GM21367 (cell line): ENCODE data around the gene DIAPH3.
A peak's percentile ranks its signal among the peaks of the same experiment; 100 is the strongest.

ENCODE experiments used
- ATAC-seq: cut with Tn5 transposase; IDR thresholded peaks from one replicate; pipeline ENCODE4 v1.9.1; 2021; ENCODE audit not compliant: unreplicated experiment

DIAPH3 gene

DNA sequence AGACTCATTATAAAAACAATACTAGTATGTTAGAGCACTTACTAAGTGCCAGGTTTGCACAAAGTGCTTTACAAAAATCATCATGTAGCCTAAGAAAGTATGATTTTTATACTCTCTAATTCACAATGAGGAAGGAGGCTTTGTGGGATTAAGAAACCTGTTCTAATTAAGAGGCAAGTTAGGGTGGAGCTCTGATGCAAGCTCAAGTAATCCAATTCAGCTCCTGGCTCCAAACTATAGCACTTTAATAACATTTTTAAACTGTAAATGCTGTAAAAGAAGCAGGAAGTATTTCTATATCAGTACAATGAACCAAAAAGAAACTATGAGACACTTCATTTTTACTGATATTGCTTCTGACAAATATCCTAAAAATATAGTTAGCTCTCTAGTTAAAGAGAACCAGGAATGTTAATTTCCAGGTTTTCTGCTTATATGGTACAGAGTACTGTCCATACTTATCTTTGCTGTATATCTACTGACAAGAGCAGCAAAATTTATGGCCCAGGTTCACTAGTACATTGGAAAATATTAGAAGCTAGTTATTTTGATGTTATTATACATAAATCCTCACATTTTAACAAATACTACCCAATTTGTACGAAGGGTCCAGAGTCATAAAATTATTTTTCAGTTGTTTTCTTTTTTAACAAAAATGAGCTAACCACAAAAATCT lies 482.0 kb downstream of the DIAPH3 start:
- ATAC-seq, result no peak

DNA sequence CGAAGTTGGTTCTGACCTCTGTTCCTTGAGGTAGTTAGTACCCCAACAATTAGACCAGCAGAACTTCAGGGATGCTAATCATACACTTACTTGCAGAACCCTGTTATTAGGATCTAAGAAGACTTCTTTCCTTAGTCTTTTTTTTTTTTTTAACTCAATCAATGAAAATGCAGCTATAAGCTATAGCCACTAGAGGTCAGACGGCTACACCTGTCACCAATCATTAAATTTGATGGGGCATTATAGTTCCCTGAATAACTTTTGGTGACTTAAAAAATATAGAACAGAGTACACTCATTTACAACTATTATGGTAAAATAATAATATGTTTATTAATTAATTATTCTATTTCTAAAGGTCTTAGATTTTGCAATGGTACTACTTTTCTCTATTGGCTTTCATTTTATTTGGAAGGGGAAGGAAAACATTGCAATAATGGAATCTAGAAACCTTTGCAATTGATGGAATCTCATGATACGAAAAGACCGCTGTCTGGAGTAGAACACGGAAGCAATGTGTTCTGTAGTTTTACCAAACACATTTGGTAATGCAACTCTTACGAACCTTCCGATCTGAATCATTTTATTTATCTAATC lies 483.2 kb downstream of the DIAPH3 start:
- peak; percentile 56 for ATAC-seq

DNA sequence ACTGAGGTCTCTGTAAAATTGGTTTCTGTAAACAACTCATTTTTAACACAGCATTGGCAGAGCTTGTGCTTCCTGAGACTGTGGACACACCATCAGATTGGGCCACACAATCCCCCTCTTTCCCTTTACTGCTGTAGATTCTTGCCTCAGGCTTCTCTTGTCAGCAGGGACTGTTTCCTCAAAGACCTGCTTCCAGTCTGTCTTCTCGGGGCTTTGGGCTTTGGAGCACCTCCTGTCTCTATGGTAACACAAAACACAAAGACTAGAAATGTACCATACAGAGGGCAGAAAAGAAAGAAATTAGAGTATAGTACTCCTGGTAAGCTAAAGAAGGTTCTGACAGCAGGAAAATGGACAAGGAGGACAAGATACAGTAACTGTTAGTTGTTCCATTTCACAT lies 484.5 kb downstream of the DIAPH3 start:
- ATAC-seq, result no peak

DNA sequence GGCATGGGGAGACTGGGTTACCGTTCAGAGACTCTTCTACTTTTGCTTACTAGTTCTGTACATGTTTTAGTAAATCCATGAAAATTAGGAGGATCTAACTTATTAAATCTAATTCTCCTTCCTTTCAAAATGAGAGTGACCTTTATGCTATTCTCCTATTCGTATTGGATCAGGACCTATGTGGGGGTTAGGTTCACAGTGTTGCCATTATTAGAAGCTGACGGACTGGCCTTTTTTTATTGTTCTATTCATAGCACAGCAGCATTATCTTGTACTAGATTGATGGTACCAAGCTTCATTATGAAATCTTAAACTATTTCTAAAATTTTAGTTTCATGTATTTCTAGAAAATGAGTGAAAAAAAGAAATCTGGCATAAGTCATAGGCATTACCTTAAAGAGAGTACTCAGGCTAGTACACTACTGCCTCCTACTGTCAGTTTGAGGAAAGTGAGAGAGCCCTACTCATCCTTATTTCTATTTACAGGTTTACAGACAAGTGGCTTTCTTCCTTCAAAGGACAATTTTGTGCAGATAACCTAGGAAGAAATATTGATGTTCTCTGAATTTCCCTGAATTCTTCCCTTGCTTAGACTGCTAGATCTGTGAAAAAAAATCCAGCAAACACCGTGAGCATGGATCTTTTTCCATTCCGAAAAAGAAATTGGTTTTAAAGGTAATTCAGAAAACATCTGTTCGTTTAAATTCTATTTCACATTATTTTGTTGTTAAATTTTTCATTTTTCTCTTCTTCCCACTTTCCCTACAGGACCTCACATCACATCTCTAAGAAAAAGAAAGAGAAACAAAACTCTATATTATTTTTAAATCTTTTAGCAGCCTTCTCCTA lies 485.5 kb downstream of the DIAPH3 start:
- peak; percentile 64 for ATAC-seq

DNA sequence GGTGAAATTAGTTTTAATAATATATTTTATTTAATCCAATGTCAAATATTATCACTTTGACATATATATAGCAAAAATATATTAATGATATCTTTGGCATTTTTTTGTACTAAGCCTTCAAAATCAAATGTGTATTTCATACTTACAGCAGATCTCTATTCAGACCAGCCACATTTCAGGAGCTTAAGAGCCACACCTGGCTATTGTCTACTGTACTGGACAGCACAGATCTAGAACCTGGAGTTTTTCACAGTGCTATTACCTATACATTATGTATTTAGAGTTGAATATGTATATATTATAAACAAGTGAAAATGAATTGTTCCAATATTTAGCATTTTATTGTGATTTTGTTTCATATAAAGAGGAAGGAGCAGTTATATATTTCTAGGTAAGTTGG lies 486.3 kb downstream of the DIAPH3 start:
- no peak for ATAC-seq

DNA sequence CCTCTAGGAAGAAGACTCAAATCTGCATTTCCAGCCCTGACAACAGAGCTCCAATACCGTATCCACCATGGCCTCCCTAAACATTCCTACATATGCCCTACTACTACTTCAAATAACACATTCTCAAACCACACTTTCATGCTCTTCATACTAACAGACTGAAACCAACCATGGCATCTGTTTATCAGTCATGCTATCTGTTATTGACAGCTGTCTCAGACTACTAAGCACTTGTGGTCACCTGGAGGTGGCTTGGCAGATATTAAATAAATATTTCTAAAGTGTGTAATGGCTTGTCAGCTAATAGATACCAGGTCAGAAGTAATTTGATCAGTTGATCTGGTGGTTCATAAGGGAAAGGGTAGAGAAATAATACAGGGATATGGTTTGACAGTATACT lies 489.1 kb downstream of the DIAPH3 start:
- no peak for ATAC-seq

DNA sequence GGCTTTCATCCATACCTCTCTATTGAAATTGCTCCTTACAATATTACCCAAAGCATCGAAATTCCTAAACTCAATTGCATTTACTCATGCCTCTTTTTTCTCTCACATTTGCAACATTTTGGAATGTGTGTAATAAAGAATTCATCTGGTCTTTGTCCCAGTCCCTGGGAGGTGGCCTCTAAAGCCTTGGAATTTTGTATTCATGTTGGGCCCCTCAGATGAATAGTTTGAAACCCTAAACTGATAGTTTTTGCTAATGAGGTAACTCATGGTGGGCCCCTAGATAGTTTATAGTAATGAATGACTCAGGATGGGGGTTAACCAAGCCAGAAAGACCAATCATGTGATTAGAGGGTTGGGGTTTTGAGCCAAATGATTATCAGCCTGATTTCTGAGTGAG lies 490.4 kb downstream of the DIAPH3 start:
- no peak for ATAC-seq

DNA sequence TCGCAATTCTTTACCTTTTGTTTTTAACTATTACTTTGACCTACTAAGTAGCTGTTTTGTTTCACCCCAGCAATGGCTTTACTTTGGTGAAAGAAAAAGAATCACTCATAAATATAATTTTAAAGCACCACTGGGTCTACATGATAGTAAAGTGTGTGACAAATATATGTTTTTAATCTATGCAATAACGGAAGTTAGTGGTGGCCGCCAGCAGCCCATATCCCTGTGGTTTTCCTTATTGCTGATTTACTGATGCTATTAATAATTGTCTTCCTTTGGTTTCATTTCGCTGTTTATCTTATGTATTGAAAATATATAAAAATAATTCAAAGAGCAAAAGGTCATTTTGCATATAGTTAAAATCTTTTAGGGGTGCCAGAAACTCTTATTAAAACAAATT lies 491.3 kb downstream of the DIAPH3 start:
- ATAC-seq, result no peak

DNA sequence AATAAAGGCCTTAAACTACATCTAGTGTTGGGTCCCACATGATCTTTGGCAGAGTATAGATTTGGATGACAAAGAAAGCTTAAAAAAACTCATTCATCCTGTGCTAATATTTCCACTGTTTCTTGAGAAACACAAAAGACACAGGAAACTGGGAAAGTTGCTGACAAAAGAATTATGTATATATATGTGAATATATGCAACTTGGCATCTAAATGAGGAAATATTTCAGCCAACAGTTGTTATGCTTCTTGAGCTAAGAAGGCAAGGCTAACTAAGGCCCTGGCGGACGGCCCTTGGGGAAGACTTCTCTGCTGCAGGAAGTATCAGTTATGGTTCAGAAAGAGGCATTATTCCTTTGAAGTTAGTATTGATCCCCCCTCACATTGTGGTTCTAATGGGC lies 491.8 kb downstream of the DIAPH3 start:
- no peak for ATAC-seq

DNA sequence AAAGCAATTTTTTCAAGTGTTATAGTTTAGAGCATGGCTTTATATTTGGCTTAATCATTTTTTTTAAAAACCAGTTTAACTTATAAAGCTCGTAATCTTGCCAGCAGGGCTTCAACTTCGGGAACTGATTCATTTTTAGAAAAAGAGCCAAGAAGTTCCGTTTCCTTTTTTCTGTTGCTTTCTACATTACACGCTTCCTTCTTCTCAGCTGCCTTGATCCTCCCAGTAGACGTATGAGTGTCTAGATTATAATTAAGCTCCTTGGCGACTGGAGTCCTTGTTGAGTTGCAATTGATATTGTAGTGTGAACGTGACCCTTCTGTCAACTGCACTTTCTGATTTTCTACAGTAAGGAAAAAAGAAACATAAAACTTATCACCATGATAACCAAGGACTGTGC lies 497.2 kb downstream of the DIAPH3 start:
- ATAC-seq, result no peak

DNA sequence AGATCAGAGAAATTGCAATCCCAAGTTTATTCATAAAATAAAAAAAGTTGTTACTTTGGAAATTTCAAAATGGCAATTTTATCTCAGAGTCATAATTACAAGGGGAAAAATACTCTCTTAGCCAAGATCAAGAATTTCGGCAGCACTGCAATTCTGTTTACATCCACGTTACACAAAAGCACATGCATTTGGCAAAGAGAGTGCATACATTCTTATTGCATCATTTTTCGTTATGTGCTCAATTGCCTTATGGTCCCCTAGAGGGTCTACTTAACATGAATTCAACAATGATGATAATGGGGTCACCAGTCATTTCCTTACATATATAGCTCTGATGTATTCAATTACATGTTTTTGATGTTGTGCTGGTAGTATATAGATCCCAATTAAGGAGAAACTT lies 498.0 kb downstream of the DIAPH3 start:
- ATAC-seq, result no peak

DNA sequence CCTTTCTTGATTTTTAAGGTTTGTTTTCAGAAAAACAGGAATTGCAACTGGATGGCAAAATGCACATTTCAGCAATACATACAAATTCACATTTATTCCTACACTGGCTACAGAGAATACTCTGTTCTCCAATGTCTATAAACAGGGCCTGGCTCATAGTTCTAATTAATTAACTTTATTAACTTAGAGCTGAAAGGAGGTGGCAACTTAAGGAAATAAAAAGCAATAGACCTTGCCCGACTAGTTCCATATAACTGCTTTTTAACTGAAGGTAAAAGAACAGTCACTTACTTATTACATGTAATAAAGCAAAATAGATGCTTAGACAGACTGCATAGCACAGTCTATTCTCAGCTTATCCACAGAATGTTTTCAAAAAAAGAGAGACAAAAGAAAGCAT lies 498.5 kb downstream of the DIAPH3 start:
- ATAC-seq, result no peak

DNA sequence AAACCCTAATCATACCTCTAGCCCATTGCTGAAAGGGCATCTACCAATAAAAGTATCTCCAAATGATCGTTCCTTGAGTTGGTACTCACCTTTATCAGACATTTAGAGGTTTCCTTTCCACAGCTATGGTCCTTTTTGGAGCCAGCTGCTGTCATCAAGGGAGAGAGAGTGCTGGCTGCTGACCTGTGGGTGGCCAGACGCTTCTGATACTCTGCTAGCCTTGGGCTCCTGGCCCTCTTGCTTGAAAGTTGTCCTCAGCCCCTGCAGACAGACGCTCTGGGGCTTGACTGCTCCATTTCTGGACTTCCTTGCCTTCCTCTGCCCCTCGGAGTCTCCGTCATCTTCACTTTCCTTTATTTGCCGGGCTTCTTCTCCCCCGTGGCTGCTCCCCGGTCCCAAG lies 499.1 kb downstream of the DIAPH3 start:
- no peak for ATAC-seq

DNA sequence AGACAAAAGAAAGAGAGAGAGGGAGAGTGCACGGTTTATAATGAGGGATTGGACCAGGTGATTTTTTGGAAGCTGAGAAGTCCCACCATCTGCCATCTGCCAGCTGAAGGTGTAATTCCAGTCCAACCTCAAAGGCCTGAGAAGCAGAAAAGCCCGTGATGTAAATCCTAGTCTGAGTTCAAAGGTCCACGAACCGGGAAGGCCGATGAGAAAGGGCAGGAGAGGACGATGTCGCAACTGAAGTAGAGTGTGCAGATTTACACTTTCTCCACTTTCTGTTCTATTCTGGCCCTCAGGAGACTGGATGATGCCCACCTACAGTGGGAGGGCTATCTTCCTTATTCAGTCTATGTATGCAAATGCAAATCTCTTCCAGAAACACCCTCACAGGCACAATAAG lies 500.0 kb downstream of the DIAPH3 start:
- ATAC-seq, result no peak

DNA sequence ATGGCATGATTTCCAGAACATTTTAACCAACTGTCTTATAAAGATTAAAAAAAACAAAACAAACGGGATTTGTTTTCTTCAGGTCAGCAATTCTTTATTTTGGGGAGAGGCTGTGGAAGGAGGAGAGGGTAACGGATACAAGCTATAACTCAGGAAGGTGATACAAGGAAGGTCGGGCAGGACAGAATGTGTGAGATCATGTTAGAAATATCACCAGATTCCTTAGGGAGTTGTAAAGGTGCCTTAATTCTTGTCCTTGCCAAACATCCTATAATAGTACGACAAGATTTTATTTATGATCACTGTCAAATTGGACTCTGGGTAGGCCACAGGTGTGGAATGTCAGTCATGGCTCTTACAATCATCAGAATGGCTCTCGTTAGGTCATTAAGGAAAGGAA lies 503.1 kb downstream of the DIAPH3 start:
- ATAC-seq, result no peak

DNA sequence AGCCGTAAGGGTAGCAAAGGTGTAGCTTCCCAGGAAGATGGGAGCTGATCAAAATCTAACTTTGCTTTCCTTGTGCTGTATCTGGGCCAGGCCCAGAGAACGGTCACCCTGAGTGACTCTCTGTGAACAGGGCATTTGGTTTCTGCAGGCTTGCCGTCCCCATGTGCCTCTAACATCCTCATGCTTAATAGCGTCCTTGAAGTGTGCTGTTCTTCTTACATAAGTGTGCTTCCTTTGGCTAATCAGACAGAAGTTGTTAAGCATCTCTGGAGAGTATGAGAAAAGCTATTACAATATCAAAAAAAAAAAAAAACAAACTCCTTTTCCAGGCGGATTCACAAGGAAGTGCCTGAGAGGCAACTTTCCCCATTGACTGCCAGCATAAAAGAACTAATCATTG lies 503.7 kb downstream of the DIAPH3 start:
- no peak for ATAC-seq

DNA sequence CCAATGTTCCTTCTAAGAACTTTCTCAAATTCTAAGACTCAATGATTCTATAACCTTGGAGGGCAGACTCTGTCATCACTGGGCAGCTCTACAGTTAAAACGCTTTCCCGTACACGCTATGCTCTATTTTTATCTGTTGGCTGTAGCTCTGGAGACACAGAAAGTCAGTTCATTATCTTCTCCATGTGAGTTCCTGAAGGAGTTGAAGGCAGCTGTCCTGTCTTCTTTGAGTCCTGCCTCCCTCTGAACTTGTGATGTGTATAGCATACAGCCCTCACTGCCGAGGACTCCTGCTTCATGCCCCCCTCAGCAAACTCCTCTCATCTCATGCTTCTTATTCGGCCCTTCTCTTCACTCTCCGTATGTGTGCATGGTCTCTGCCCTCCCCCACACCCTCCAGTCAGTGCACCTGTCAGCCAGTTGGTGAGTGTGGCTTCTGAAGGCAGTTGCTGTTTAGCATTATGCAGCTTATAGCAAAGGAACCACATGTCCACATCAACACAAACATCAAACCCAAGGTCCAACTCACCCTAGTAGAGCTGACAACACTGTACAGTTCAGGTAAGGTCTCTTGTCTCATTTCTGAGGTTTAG lies 504.9 kb downstream of the DIAPH3 start:
- ATAC-seq, result no peak

DNA sequence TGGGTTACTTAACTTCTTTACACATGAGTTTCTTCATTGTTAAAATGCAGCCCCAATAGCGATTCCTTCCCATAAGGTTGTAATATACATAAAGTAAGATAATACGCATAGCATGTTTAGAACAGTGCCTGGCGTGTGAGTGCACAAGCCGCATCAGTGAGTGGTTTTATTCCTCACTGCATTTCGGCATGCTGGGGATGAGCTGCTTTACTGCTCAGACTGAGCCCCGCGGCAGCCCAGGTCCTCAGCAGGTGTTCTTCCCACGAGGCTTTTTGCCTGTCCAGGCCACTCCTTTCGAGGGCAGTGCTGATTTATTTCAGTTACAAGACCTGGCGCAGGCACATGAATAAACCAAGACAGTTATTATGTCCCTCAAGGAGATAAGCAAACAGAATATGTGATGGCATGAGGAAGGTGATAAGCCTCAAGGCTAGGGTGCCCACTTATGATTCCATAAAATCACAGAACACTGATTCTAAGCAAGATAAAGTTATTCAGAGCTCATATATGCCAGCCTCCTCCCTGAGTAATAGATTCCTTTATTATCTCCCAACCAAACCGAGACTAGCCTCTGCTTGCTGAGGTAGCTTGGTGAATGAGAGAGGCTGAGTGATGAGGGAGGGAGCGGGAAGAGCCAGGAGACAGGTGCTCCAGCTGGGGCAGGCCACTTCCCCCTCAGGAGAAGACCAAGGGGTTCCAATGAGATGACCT lies 505.5 kb downstream of the DIAPH3 start:
- ATAC-seq, result no peak

DNA sequence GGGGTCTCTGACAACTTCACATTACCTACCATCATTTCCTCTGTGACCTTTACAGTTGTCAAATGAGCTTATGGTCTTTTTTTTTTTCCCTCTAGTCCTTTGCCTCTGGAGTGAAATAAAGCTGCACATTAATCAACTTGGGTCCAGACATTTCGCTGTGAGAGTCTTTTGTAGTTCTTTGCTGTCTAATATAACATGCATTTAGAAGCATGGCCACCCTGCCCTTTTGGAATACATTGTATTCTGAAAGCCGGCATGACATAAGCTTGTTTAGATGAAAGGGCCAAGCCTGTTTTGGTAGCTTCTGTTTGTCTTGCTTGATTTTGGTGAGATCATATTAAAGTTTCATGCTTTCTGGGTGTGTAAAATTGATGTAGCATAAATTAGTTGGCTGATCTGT lies 509.8 kb downstream of the DIAPH3 start:
- ATAC-seq, result no peak

DNA sequence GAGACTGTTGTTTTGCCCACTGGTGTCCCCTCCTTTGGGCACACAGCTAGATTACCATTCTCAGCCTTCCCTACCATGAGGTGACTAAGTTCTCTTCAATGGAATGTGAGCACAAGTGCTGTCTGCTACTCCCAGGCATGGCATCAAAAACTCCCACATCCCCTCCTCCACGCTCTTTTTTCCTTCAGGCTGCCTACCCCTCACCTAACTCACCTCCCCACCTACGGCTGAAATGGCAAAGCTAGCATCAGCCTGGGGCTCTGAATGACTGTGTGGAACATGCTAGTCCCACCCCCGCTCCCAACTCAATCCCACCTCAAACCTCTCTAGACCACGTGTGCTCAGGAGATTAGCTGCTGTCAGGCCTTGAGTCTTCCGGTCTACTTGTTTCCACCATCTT lies 512.2 kb downstream of the DIAPH3 start:
- ATAC-seq, result no peak

DNA sequence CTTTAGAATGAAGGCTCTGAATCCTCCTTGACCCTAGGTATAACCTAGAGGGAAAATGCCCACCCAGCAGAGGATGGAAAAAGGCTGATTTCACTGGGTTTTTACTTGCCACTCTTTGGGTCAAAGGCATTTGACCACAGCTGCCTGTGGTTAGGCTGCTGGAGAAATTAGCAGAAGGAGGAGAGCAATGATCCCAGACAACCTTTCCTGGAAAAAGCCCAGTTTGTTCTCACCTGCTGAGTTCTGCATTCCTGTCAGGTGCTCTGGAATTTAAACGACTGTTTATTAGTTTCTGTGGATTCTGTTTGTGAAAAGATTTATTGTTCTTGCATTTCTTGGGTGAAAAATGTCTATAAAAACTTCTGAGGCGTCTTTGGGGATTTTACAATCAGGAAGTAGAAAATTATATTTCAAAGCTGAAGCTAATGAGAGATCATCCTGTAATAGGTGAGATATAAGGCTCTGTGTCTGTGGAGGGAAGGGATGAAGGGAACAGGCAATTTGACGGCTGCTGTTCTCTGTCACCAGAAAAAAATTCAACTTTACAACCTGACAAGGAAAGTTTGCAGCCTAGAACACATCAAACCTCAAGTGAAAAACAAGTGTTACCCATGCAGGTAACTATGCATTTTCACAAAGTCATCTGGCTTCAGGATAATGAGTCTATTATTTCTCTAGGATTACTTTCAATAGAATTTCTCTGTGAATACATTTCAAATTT lies 519.7 kb downstream of the DIAPH3 start:
- ATAC-seq, result no peak
